WTC11 (cell line): ENCODE measurements around the gene GAST. TPM values are rescaled to one million over a fixed set of nuclear protein-coding genes. Genes with fewer than 3 reads are reported as not detected.

Source experiments
- ATAC-seq: fragments of 200-7000 bp; cut with Tn5 transposase; 2 replicates; pipeline ENCODE4 v1.10.0; 2021; ENCODE audit warnings: mild to moderate bottlenecking, moderate library complexity
- CTCF ChIA-PET: fragments of 300-600 bp; sonication (Branson Sonifier 250); formaldehyde crosslinking; loops from one replicate; lab custom pipeline; 2021; ENCODE audit warnings: antibody characterized with exemption; lab: Charles Lee
- POLR2A ChIA-PET: fragments of 350-600 bp; sonication (Branson Sonifier 250); formaldehyde crosslinking; loops from one replicate; lab custom pipeline; 2021; ENCODE audit warnings: antibody characterized with exemption; lab: Charles Lee
- DNase-seq: peaks from one replicate; pipeline ENCODE4 v3.0.0; 2021; ENCODE audit warnings: low spot score
- H3K27ac Mint-ChIP-seq: 2 replicates; pipeline ENCODE4 v1.8.0; 2021; ENCODE audit warnings: mixed read lengths
- H3K27me3 Mint-ChIP-seq: 2 replicates; pipeline ENCODE4 v1.8.0; 2021; ENCODE audit warnings: low read depth, mild to moderate bottlenecking, moderate library complexity, mixed read lengths
- H3K36me3 Mint-ChIP-seq: 2 replicates; pipeline ENCODE4 v1.8.0; 2021; ENCODE audit warnings: mixed read lengths
- H3K4me1 Mint-ChIP-seq: 2 replicates; pipeline ENCODE4 v1.8.0; 2022; ENCODE audit warnings: mixed read lengths
- H3K4me3 Mint-ChIP-seq: 2 replicates; pipeline ENCODE4 v1.8.0; 2021; ENCODE audit warnings: mild to moderate bottlenecking, moderate library complexity, mixed read lengths
- H3K9me3 Mint-ChIP-seq: 2 replicates; pipeline ENCODE4 v1.8.0; 2021; ENCODE audit warnings: mixed read lengths
- ATF1 ChIP-seq: sonication (generic); formaldehyde crosslinking; IDR thresholded peaks from 2 replicates; pipeline ENCODE4 v1.8.1; 2023; ENCODE audit warnings: mild to moderate bottlenecking, moderate library complexity, missing genetic modification reagents
- ATF2 ChIP-seq: sonication (generic); formaldehyde crosslinking; IDR thresholded peaks from 2 replicates; pipeline ENCODE4 v1.8.1; 2022; ENCODE audit warnings: low read depth, missing genetic modification reagents, borderline replicate concordance
- CDX4 ChIP-seq: fragments of 250-450 bp; sonication (Bioruptor Pico); IDR thresholded peaks from 2 replicates; pipeline ENCODE4 v1.9.0; 2021; ENCODE audit warnings: moderate library complexity, mild to moderate bottlenecking, inconsistent platforms, borderline replicate concordance
- CREB1 ChIP-seq: sonication (generic); formaldehyde crosslinking; IDR thresholded peaks from 2 replicates; pipeline ENCODE4 v1.8.0; 2023; ENCODE audit warnings: mild to moderate bottlenecking, missing genetic modification reagents
- CREM ChIP-seq: sonication (generic); formaldehyde crosslinking; IDR thresholded peaks from 2 replicates; pipeline ENCODE4 v1.8.1; 2022; ENCODE audit warnings: mild to moderate bottlenecking, missing genetic modification reagents, moderate library complexity
- E2F4 ChIP-seq: sonication (generic); formaldehyde crosslinking; IDR thresholded peaks from 2 replicates; pipeline ENCODE4 v1.8.1; 2022; ENCODE audit warnings: low read depth, mild to moderate bottlenecking, moderate library complexity, missing genetic modification reagents, borderline replicate concordance
- GTF2I ChIP-seq: fragments of 250-450 bp; sonication (Bioruptor Pico); conservative IDR thresholded peaks from 2 replicates; pipeline ENCODE4 v1.4.0; 2021; ENCODE audit warnings: mild to moderate bottlenecking
- HMGA2 ChIP-seq: fragments of 250-450 bp; sonication (Bioruptor Pico); IDR thresholded peaks from 2 replicates; pipeline ENCODE4 v1.4.0; 2021; ENCODE audit warnings: mild to moderate bottlenecking, moderate library complexity
- HMGXB4 ChIP-seq: sonication (generic); formaldehyde crosslinking; IDR thresholded peaks from 2 replicates; pipeline ENCODE4 v1.8.1; 2023; ENCODE audit warnings: mild to moderate bottlenecking, moderate library complexity, missing genetic modification reagents
- JUN ChIP-seq: sonication (generic); formaldehyde crosslinking; IDR thresholded peaks from 2 replicates; pipeline ENCODE4 v1.8.0; 2023; ENCODE audit warnings: mild to moderate bottlenecking, missing genetic modification reagents
- MAX ChIP-seq: sonication (generic); formaldehyde crosslinking; IDR thresholded peaks from 2 replicates; pipeline ENCODE4 v1.8.0; 2022; ENCODE audit warnings: mild to moderate bottlenecking, missing genetic modification reagents
- MYBL2 ChIP-seq: sonication (generic); formaldehyde crosslinking; IDR thresholded peaks from 2 replicates; pipeline ENCODE4 v1.8.1; 2023; ENCODE audit warnings: mild to moderate bottlenecking, moderate library complexity, missing genetic modification reagents
- NFYB ChIP-seq: sonication (generic); formaldehyde crosslinking; conservative IDR thresholded peaks from 2 replicates; pipeline ENCODE4 v1.8.0; 2022; ENCODE audit warnings: low read depth, missing genetic modification reagents
- PREB ChIP-seq: sonication (generic); formaldehyde crosslinking; IDR thresholded peaks from 2 replicates; pipeline ENCODE4 v1.8.1; 2022; ENCODE audit warnings: mild to moderate bottlenecking, missing genetic modification reagents, moderate library complexity, borderline replicate concordance
- SOX15 ChIP-seq: fragments of 250-450 bp; sonication (Bioruptor Pico); IDR thresholded peaks from 2 replicates; pipeline ENCODE4 v1.9.0; 2021; ENCODE audit warnings: mild to moderate bottlenecking
- SP1 ChIP-seq: sonication (generic); formaldehyde crosslinking; conservative IDR thresholded peaks from 2 replicates; pipeline ENCODE4 v1.8.1; 2022; ENCODE audit warnings: missing genetic modification reagents
- TCF7 ChIP-seq: sonication (generic); formaldehyde crosslinking; IDR thresholded peaks from 2 replicates; pipeline ENCODE4 v1.8.0; 2022; ENCODE audit warnings: mild to moderate bottlenecking, low read depth, missing genetic modification reagents, moderate library complexity
- USF2 ChIP-seq: sonication (generic); formaldehyde crosslinking; IDR thresholded peaks from 2 replicates; pipeline ENCODE4 v1.8.1; 2023; ENCODE audit warnings: mild to moderate bottlenecking, missing genetic modification reagents, moderate library complexity
- ZBTB21 ChIP-seq: sonication (generic); formaldehyde crosslinking; IDR thresholded peaks from 2 replicates; pipeline ENCODE4 v1.8.1; 2023; ENCODE audit warnings: mild to moderate bottlenecking, missing genetic modification reagents, borderline replicate concordance
- ZMAT4 ChIP-seq: fragments of 250-450 bp; sonication (Bioruptor Pico); IDR thresholded peaks from 2 replicates; pipeline ENCODE4 v1.9.0; 2021; ENCODE audit warnings: mild to moderate bottlenecking
- ZNF317 ChIP-seq: sonication (generic); formaldehyde crosslinking; IDR thresholded peaks from 2 replicates; pipeline ENCODE4 v1.8.1; 2023; ENCODE audit warnings: low read depth, mild to moderate bottlenecking, moderate library complexity, missing genetic modification reagents, borderline replicate concordance
- ZNF396 ChIP-seq: fragments of 250-450 bp; sonication (Bioruptor Pico); IDR thresholded peaks from 2 replicates; pipeline ENCODE4 v1.8.0; 2021; ENCODE audit warnings: mild to moderate bottlenecking, moderate library complexity, borderline replicate concordance
- ZNF416 ChIP-seq: fragments of 250-450 bp; sonication (Bioruptor Pico); IDR thresholded peaks from 2 replicates; pipeline ENCODE4 v1.9.0; 2021; ENCODE audit warnings: mild to moderate bottlenecking, inconsistent platforms
- ZNF532 ChIP-seq: fragments of 250-450 bp; sonication (Bioruptor Pico); IDR thresholded peaks from 2 replicates; pipeline ENCODE4 v1.9.0; 2021; ENCODE audit warnings: mild to moderate bottlenecking, borderline replicate concordance
- ZNF671 ChIP-seq: fragments of 250-450 bp; sonication (Bioruptor Pico); IDR thresholded peaks from 2 replicates; pipeline ENCODE4 v1.8.0; 2021; ENCODE audit warnings: mild to moderate bottlenecking
- total RNA-seq: library from RNA; stranded (reverse); gene quantifications from 3 replicates; pipeline ENCODE4 v1.2.3, GENCODE V29; 2021

GAST gene
- total RNA-seq, 1 experiment from 2014 or later, result not detected

GRCh38 chr17:41738077-41738800 is 26.1 kb downstream of the GAST start:
- ChIA-PET CTCF (interaction anchor here (0.5 to 3.9 kb wide), 28 partner anchors 10 to 282 kb away, joined by 3 to 37 read pairs (median 4); partner anchors contain the start of genes FKBP10, JUP, KLHL10 and KLHL11), POLR2A (interaction anchor here (0.5 to 1.4 kb wide), 4 partner anchors 47 to 125 kb away, joined by 3 to 4 read pairs (median 3); partner anchors contain the start of genes EIF1 and JUP)
- Mint-ChIP-seq H3K4me3 (no peak overlapping the region), H3K27me3 (peaks cover 47% of the 10 kb centered on the region), H3K27ac (peak overlapping the region; percentile 82), H3K9me3 (no peaks in the 10 kb centered on the region), H3K4me1 (peaks cover 22% of the 10 kb centered on the region), H3K36me3 (no peaks in the 10 kb centered on the region)
- DNase-seq (peak; percentile 91), ATAC-seq (peak; percentile 71)
- TF ChIP-seq CREB1 (CRISPR knock-in tag) (no peak), ZNF532 (0 out of 2 replicates have a peak, but pooled peaks have one; percentile 13), ZBTB21 (CRISPR knock-in tag) (no peak), ATF2 (no peak), PREB (CRISPR knock-in tag) (no peak), SP1 (CRISPR knock-in tag) (0 out of 2 replicates have a peak, but pooled peaks have one; percentile 52), SOX15 (no peak), ZNF671 (no peak), ZNF396 (CRISPR knock-in tag) (no peak), HMGXB4 (no peak), ZNF416 (CRISPR knock-in tag) (no peak), CDX4 (CRISPR knock-in tag) (no peak), E2F4 (CRISPR knock-in tag) (no peak), MYBL2 (no peak), ZNF317 (CRISPR knock-in tag) (no peak), GTF2I (no peak), USF2 (CRISPR knock-in tag) (peak; percentile 55), ZMAT4 (CRISPR knock-in tag) (no peak), MAX (CRISPR knock-in tag) (peak; percentile 94), NFYB (no peak), TCF7 (no peak), HMGA2 (CRISPR knock-in tag) (no peak), CREM (no peak), ATF1 (no peak), JUN (no peak)
